IPS-20b (cell line): ENCODE data around the gene TMEM156.
A peak's percentile ranks its signal among the peaks of the same experiment; 100 is the strongest.

Experiments used
- H3K27ac ChIP-seq: one replicate; pipeline ENCODE4 v1.5.1; 2013; ENCODE audit warnings: low read length
- H3K27me3 ChIP-seq: 2 replicates; pipeline ENCODE4 v1.6.1; 2013; ENCODE audit warnings: mild to moderate bottlenecking, low read length, inconsistent platforms; ENCODE audit not compliant: insufficient read depth
- H3K36me3 ChIP-seq: 2 replicates; pipeline ENCODE4 v1.6.1; 2013; ENCODE audit warnings: low read depth, mild to moderate bottlenecking, inconsistent platforms, low read length, moderate library complexity; ENCODE audit not compliant: insufficient read depth
- H3K4me1 ChIP-seq: 2 replicates; pipeline ENCODE4 v1.6.1; 2013; ENCODE audit warnings: mild to moderate bottlenecking, control low read depth, inconsistent platforms, low read length, moderate library complexity; ENCODE audit not compliant: insufficient read depth
- H3K4me3 ChIP-seq: 2 replicates; pipeline ENCODE4 v1.5.1; 2013; ENCODE audit warnings: mild to moderate bottlenecking, low read length, inconsistent platforms
- H3K9ac ChIP-seq: 2 replicates; pipeline ENCODE4 v1.6.1; 2013; ENCODE audit warnings: low read depth, mild to moderate bottlenecking, inconsistent platforms, low read length, moderate library complexity
- H3K9me3 ChIP-seq: 2 replicates; pipeline ENCODE4 v1.6.1; 2013; ENCODE audit warnings: mild to moderate bottlenecking, low read depth, low read length, inconsistent platforms; ENCODE audit not compliant: insufficient read depth

TMEM156 gene

GRCh38 chr4:39032218-39033085 lies at the start of gene TMEM156:
Gene TMEM156, minus strand, starts transcription at chr4:39032409. Its CDS starts 96 bp downstream, at chr4:39032313.
- H3K4me1 ChIP-seq = no peaks in the 10 kb centered on the region
- no peak within 1 kb of the TSS for H3K9ac ChIP-seq
- H3K27ac ChIP-seq = no peak within 1 kb of the TSS
- no peaks in the 10 kb centered on the region for H3K27me3 ChIP-seq
- H3K36me3 ChIP-seq = no peaks in the 10 kb centered on the region
- no peaks in the 10 kb centered on the region for H3K9me3 ChIP-seq
- H3K4me3 ChIP-seq = no peak within 1 kb of the TSS

DNA sequence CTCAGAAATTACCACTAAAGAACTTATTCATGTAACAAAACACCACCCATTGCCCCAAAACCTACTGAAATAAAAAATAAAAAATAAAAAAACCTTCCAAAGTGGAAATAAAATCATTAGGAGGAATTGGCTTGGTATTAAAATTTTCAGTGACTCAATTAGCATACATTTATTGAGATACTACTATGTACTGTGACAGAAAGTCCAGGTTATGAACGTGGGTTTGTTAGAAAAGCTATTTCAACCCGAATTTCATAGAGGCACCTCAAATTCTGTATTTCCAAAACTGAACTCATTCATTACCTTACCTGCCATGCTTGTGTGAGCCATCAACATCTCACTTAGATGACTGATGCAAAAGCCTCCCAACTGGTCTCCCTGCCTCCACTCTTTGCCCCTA lies 46.6 kb upstream of the TMEM156 start:
- Histone ChIP-seq H3K27me3 (no peaks in the 10 kb centered on the region), H3K4me1 (no peaks in the 10 kb centered on the region), H3K9ac (no peak overlapping the region), H3K36me3 (peaks cover 16% of the 10 kb centered on the region; the same call in 1 of the 2 replicates), H3K4me3 (no peak overlapping the region), H3K27ac (no peak overlapping the region), H3K9me3 (no peaks in the 10 kb centered on the region)

GRCh38 chr4:39068907-39069306 lies 36.7 kb upstream of the TMEM156 start:
- no peaks in the 10 kb centered on the region for H3K4me1 ChIP-seq
- no peak overlapping the region for H3K27ac ChIP-seq
- no peak overlapping the region for H3K9ac ChIP-seq
- no peaks in the 10 kb centered on the region for H3K36me3 ChIP-seq
- H3K27me3 ChIP-seq = no peaks in the 10 kb centered on the region
- H3K9me3 ChIP-seq = no peaks in the 10 kb centered on the region
- no peak overlapping the region for H3K4me3 ChIP-seq

DNA sequence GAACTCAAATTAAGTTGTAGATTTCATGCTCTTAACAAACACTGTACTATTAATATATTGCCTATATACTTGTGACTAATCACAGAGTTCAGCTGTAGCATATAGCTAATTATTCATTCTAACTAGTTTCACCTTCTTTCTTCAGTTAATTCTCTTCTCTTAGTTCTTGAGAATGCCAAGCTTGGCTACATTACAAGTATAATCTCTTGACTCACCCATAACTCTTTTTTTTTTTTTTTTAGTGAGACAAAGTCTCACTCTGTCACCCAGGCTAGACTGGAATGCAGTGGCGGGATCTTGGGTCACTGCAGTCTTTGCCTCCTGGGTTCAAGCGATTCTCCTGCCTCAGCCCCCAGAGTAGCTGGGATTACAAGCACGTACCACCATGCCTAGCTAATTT lies 35.2 kb upstream of the TMEM156 start:
- H3K9ac ChIP-seq = no peak overlapping the region
- no peaks in the 10 kb centered on the region for H3K9me3 ChIP-seq
- no peak overlapping the region for H3K4me3 ChIP-seq
- H3K27ac ChIP-seq = no peak overlapping the region
- no peaks in the 10 kb centered on the region for H3K27me3 ChIP-seq
- H3K4me1 ChIP-seq = peaks cover 7% of the 10 kb centered on the region
- no peaks in the 10 kb centered on the region for H3K36me3 ChIP-seq

DNA sequence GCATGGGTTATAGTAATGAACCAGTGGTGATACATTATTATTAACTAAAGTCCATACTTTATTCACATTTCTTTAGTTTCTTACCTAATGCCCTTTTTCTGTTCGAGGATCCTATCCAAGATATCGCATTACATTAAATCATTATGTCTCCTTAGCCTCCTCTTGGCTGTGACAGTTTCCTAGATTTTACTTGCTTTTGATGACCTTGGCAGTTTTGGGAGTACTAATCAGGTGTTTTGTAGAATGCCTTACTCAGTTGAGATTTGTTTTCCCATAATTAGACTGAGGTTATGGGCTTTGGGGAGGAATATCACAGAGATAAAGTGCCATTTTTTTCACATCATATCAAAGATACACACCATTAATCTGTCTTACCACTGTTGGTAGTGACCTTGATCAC lies 34.8 kb upstream of the TMEM156 start:
- Histone ChIP-seq H3K27me3 (no peaks in the 10 kb centered on the region), H3K9me3 (no peaks in the 10 kb centered on the region), H3K36me3 (no peaks in the 10 kb centered on the region), H3K9ac (no peak overlapping the region), H3K4me1 (peaks cover 9% of the 10 kb centered on the region), H3K27ac (no peak overlapping the region), H3K4me3 (no peak overlapping the region)

DNA sequence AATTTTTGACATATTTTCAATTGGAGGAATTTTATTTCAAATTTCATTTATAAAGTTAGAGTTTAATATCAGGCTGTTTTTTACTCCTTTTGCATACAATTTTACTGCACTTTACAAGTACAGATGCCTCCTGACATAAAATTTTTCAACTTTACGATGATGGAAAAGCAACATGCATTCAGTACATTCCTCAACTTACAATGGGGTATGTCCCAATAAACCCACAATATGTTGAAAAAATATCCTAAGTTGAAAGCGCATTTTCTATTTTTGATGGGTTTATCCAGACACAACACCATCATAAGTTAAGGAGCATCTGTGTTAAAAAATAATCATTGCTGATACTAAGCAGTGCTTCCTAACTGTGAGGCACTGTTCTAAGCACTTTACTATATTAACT lies 34.2 kb upstream of the TMEM156 start:
- Histone ChIP-seq H3K9ac (no peak overlapping the region), H3K27ac (no peak overlapping the region), H3K9me3 (no peaks in the 10 kb centered on the region), H3K36me3 (no peaks in the 10 kb centered on the region), H3K4me1 (peaks cover 14% of the 10 kb centered on the region), H3K27me3 (no peaks in the 10 kb centered on the region), H3K4me3 (no peak overlapping the region)

DNA sequence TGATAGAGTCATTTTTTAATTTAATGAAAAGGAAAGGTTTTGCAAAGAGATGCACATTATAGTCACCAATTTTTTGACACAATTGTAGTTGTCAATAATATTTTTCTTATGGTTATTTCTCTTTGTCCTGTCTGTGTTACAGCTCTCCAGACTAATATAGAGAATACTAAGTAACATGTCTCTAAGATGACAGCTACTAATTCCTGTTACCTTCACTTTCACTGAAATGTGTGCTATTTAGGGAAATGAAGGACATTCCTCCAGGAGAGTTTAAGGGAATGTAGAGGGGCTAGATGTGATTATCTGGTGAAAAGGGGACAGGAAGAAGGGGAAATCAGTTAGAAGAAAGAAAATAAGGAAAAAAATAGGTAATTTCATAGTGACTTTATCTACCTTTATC lies 31.2 kb upstream of the TMEM156 start:
- H3K4me3 ChIP-seq = no peak overlapping the region
- H3K4me1 ChIP-seq = peaks cover 15% of the 10 kb centered on the region
- no peak overlapping the region for H3K9ac ChIP-seq
- H3K27ac ChIP-seq = no peak overlapping the region
- H3K27me3 ChIP-seq = no peaks in the 10 kb centered on the region
- H3K9me3 ChIP-seq = no peaks in the 10 kb centered on the region
- H3K36me3 ChIP-seq = no peaks in the 10 kb centered on the region

- Histone ChIP-seq H3K9ac (no peak overlapping the region), H3K4me3 (peak overlapping the region; percentile 36), H3K36me3 (no peaks in the 10 kb centered on the region), H3K27me3 (no peaks in the 10 kb centered on the region), H3K4me1 (peaks cover 15% of the 10 kb centered on the region), H3K27ac (no peak overlapping the region), H3K9me3 (no peaks in the 10 kb centered on the region)
Observed at GRCh38 chr4:39062770-39063097, 30.5 kb upstream of the TMEM156 start.

- H3K36me3 ChIP-seq = no peaks in the 10 kb centered on the region
- H3K4me3 ChIP-seq = peak within 1 kb of the TSS; percentile 36
- no peak within 1 kb of the TSS for H3K9ac ChIP-seq
- peaks cover 15% of the 10 kb centered on the region for H3K4me1 ChIP-seq
- no peaks in the 10 kb centered on the region for H3K9me3 ChIP-seq
- no peak within 1 kb of the TSS for H3K27ac ChIP-seq
- H3K27me3 ChIP-seq = no peaks in the 10 kb centered on the region
Observed at GRCh38 chr4:39062094-39062769, 30.0 kb upstream of the TMEM156 start, which contains the start of gene KLHL5. Gene KLHL5, plus strand, starts transcription at chr4:39062232. Its CDS starts 421 bp downstream, at chr4:39062653.

- peak overlapping the region; percentile 36; the same call in 1 of the 2 replicates for H3K4me3 ChIP-seq
- no peaks in the 10 kb centered on the region for H3K9me3 ChIP-seq
- no peaks in the 10 kb centered on the region for H3K36me3 ChIP-seq
Observed at GRCh38 chr4:39061457-39061856, 29.2 kb upstream of the TMEM156 start.

GRCh38 chr4:39056023-39056422 lies 23.8 kb upstream of the TMEM156 start:
- Histone ChIP-seq H3K27me3 (no peaks in the 10 kb centered on the region), H3K27ac (no peak overlapping the region), H3K36me3 (no peaks in the 10 kb centered on the region), H3K4me3 (no peak overlapping the region), H3K4me1 (peaks cover 5% of the 10 kb centered on the region; the same call in 1 of the 2 replicates), H3K9ac (no peak overlapping the region), H3K9me3 (no peaks in the 10 kb centered on the region)

More at GRCh38 chr4:39061457-39061856, 29.2 kb upstream of the TMEM156 start:
- Histone ChIP-seq H3K27ac (no peak overlapping the region), H3K27me3 (no peaks in the 10 kb centered on the region), H3K9ac (no peak overlapping the region), H3K4me1 (peaks cover 15% of the 10 kb centered on the region)

DNA sequence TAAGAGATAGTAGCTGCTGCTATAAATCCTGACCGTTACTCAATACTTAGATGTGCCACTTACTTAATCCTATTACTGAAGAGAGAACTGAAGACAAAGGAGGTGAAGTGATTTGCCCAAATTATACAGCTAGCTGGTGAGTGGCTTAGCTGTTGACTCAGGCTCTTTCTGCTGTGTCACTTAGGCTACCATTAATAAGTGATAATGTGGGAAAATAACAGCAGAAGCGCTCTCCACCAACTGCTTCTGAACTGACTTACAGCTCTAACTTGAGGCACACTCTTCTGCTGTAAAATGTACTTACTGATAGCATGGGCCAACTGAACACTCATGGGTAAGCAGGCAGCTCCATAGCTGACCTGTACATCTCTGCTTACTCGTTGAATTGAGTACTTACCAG lies 22.3 kb upstream of the TMEM156 start:
- Histone ChIP-seq H3K27ac (no peak overlapping the region), H3K36me3 (no peaks in the 10 kb centered on the region), H3K4me1 (peaks cover 5% of the 10 kb centered on the region; the same call in 1 of the 2 replicates), H3K9me3 (no peaks in the 10 kb centered on the region), H3K27me3 (no peaks in the 10 kb centered on the region), H3K4me3 (no peak overlapping the region), H3K9ac (no peak overlapping the region)
